DMS79 treated with DMSO at 0.1 percent for 48 hours (cell line): Measurements from ENCODE around the gene NPC2.
"Not testable (repeated sequence)": the region's sequence is repeated elsewhere in the genome, so short reads cannot be mapped to it uniquely, and the experiment has no call there.

Source experiments
- DNase-seq: peaks from one replicate; lab custom pipeline; 2025; lab: John Stamatoyannopoulos, UW

The NPC2 gene

GRCh38 chr14:74492776-74493342 is at the start of gene NPC2:
Gene NPC2 (minus strand): TSS chr14:74493305. CDS start chr14:74493274, 31 bp downstream.
- DNase-seq: no peak

- no peak for DNase-seq
Measured at GRCh38 chr14:74542056-74542685, 49.1 kb upstream of the NPC2 start.

GRCh38 chr14:74541225-74541624 is 48.1 kb upstream of the NPC2 start:
- DNase-seq: no peak

- no peak for DNase-seq
Measured at GRCh38 chr14:74539503-74539902, 46.4 kb upstream of the NPC2 start.

GRCh38 chr14:74538411-74539391 is 45.6 kb upstream of the NPC2 start:
- no peak for DNase-seq

DNA sequence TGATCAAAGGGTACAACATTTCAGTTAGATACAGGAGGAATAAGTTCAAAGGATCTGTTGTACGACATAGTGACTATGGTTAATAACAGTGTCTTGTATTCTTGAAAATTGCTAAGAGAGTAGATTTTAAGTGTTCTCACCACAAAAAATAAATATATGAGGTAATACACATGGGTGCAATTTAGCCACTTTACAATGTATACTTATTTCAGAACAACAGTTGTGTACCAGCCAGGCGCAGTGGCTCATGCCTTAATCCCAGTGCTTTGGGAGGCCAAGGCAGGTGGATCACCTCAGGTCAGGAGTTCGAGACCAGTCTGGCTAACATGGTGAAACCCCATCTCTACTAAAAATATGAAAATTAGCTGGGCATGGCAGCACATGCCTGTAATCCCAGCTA is 43.2 kb upstream of the NPC2 start:
- DNase-seq: not testable (repeated sequence)

GRCh38 chr14:74535756-74536325 is 42.7 kb upstream of the NPC2 start:
- DNase-seq: no peak

DNA sequence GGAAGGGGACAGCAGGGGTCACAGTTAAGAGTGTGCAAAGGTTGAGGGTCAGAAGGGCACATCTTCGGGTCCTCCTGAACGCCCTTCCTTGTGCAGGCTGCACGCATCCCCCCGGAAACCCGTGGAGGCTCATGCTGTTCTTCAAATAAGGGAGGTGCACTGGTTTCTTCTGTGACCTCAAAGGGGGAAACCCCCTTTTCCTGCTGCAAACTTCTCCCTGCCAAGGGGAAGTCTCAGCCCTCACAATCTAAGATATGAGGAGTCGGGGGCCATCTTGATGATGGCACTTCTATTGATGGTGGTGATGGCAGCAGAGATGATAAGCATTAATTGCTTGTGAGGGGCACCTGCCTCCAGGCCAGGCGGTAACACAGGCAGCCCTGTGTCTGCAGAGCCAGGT is 40.5 kb upstream of the NPC2 start:
- DNase-seq: no peak

GRCh38 chr14:74532246-74532645 is 39.1 kb upstream of the NPC2 start:
- DNase-seq: no peak

- no peak for DNase-seq
Measured at GRCh38 chr14:74531467-74531866, 38.4 kb upstream of the NPC2 start.

GRCh38 chr14:74531006-74531405 is 37.9 kb upstream of the NPC2 start:
- DNase-seq: no peak

- no peak for DNase-seq
Measured at GRCh38 chr14:74528886-74529285, 35.8 kb upstream of the NPC2 start.

GRCh38 chr14:74528406-74528805 is 35.3 kb upstream of the NPC2 start:
- DNase-seq: no peak

- DNase-seq: no peak
Measured at GRCh38 chr14:74527736-74528280, 34.7 kb upstream of the NPC2 start.

GRCh38 chr14:74526854-74527585 is 33.9 kb upstream of the NPC2 start:
- no peak for DNase-seq

- peak; percentile 49 for DNase-seq
Measured at GRCh38 chr14:74525361-74525851, 32.3 kb upstream of the NPC2 start.

DNA sequence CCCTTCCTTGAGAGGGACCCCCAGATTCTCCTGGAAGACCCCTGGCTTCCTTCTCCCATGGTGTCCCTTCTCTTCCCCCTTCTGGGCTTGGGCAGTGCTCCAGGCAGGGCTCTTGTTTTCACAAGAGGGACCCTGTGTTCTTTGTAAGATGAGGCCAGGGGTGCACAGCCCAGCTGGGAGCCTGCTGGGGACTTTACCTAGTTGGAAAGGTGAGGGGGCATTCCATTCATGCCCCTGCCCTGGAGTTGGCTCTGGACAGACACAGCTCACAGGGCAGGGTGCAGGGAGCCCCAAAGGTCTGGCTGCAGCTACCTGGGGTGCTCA is 31.7 kb upstream of the NPC2 start:
- no peak for DNase-seq

DNA sequence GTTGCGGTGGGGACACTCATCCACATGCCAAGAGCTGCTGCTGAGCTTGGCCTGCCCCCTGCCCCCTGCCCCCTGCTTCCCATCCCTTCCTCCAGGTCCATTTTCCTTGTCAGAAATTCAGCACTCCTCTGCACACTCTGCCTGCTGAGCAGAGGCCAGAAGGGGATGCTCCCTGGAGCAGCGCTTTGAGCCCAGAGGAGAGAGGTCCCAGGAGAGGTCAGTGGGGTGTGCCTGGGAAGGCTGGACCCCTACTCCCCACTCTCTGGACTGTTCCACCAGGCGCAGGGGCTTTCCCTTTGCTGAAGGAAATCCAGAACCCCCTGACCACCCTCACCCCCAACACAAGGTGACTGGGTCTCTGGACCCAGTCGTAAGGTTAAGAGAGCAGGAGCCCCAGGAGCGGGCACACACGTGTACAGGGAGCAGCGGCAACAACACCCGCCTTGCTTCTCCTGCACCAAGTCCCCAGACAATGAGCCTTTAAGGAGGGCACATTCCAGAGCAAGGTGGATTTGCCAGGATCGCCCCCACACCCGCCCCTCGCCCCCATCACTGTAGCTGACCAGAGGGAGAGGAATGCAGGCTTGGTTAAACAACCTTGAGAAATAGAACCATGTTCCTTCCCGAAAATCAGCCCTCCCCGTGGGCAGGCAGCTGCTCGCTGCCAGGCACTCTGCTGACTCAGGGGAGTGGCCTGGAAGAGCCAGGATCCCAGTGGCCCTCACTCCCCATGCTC is 31.1 kb upstream of the NPC2 start:
- no peak for DNase-seq

- no peak for DNase-seq
Measured at GRCh38 chr14:74522740-74523139, 29.6 kb upstream of the NPC2 start.

- no peak for DNase-seq
Measured at GRCh38 chr14:74521756-74522155, 28.7 kb upstream of the NPC2 start.
